MM.1S (cell line): Measurements from ENCODE around the gene EZH2.

Experiments used
- DNase-seq: peaks from one replicate; pipeline ENCODE4 v3.0.0-alpha.2; 2015
- H2AFZ ChIP-seq: fragments of 300-600 bp; sonication (generic); 2 replicates; pipeline ENCODE4 v1.6.0; 2016; ENCODE audit warnings: antibody characterized with exemption, low read length
- H3F3A ChIP-seq: fragments of 300-600 bp; sonication (generic); 2 replicates; pipeline ENCODE4 v1.6.1; 2016; ENCODE audit warnings: mild to moderate bottlenecking, antibody characterized with exemption, low read length, moderate library complexity, mixed read lengths; ENCODE audit not compliant: insufficient read depth
- H3K27ac ChIP-seq: fragments of 300-600 bp; sonication (generic); 2 replicates; pipeline ENCODE4 v1.5.1; 2016; ENCODE audit warnings: mild to moderate bottlenecking, low read length
- H3K27me3 ChIP-seq: fragments of 300-600 bp; sonication (generic); replicated peaks from 2 replicates; pipeline ENCODE4 v1.6.0; 2016; ENCODE audit warnings: low read length; ENCODE audit not compliant: insufficient read depth
- H3K36me3 ChIP-seq: fragments of 300-600 bp; sonication (generic); replicated peaks from 2 replicates; pipeline ENCODE4 v1.6.1; 2016; ENCODE audit warnings: mild to moderate bottlenecking, low read length, mixed read lengths; ENCODE audit not compliant: insufficient read depth
- H3K4me1 ChIP-seq: fragments of 300-600 bp; sonication (generic); 2 replicates; pipeline ENCODE4 v1.6.1; 2016; ENCODE audit warnings: low read length, mixed read lengths
- H3K4me2 ChIP-seq: fragments of 300-600 bp; sonication (generic); 2 replicates; pipeline ENCODE4 v1.6.0; 2016; ENCODE audit warnings: low read depth, low read length
- H3K4me3 ChIP-seq: fragments of 300-600 bp; sonication (generic); 2 replicates; pipeline ENCODE4 v1.5.1; 2016; ENCODE audit warnings: low read length, mixed read lengths
- H3K79me2 ChIP-seq: fragments of 300-600 bp; sonication (generic); 2 replicates; pipeline ENCODE4 v1.6.1; 2016; ENCODE audit warnings: mixed run types, low read length, mixed read lengths
- H3K9ac ChIP-seq: fragments of 300-600 bp; sonication (generic); 2 replicates; pipeline ENCODE4 v1.6.1; 2016; ENCODE audit warnings: low read length, mixed read lengths
- H3K9me2 ChIP-seq: fragments of 300-600 bp; sonication (generic); replicated peaks from 2 replicates; pipeline ENCODE4 v1.6.1; 2016; ENCODE audit warnings: mild to moderate bottlenecking, low read length, mixed read lengths; ENCODE audit not compliant: insufficient read depth
- H3K9me3 ChIP-seq: fragments of 300-600 bp; sonication (generic); replicated peaks from 2 replicates; pipeline ENCODE4 v1.6.1; 2016; ENCODE audit warnings: mild to moderate bottlenecking, low read length, mixed read lengths; ENCODE audit not compliant: insufficient read depth
- H4K20me1 ChIP-seq: fragments of 300-600 bp; sonication (generic); 2 replicates; pipeline ENCODE4 v1.6.1; 2016; ENCODE audit warnings: mild to moderate bottlenecking, low read length, moderate library complexity, mixed read lengths; ENCODE audit not compliant: insufficient read depth
- EZH2 ChIP-seq: fragments of 300-600 bp; sonication (generic); optimal IDR thresholded peaks from 2 replicates; pipeline ENCODE3; 2017; ENCODE audit warnings: low read depth, mild to moderate bottlenecking, antibody characterized with exemption, low read length, mixed read lengths
- EZH2phosphoT487 ChIP-seq: fragments of 300-600 bp; sonication (generic); IDR thresholded peaks from 2 replicates; pipeline ENCODE4 v1.6.1; 2018; ENCODE audit warnings: antibody characterized with exemption, low read length
- TF ChIP-seq, protein P1 (sequence below): fragments of 300-600 bp; sonication (generic); IDR thresholded peaks from 2 replicates; pipeline ENCODE4 v1.5.1; 2016; ENCODE audit warnings: antibody characterized with exemption, low read length, mixed read lengths

EZH2 gene

DNA sequence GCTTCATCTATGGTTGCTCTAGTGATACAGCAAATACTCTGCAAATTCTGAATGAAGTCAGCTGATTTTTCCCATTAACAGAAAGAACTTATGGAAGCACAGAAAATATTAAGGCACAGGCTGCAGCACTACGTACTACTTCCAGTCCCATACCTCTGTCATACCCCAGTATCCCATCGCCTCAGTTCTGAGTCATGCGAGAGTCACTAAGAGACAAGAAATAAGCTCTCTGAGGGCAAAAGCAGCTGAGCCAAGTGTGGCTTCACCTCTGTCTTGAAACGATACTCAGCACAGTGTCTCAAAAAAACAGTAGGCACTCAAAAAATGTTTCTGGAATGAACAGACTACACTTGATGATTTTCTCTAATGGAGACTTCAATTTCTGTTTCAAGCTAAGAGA, 48.2 kb downstream of the EZH2 start:
- TF ChIP-seq EZH2 (no peak), EZH2phosphoT487 (no peak)
- TF ChIP-seq, protein P1, sequence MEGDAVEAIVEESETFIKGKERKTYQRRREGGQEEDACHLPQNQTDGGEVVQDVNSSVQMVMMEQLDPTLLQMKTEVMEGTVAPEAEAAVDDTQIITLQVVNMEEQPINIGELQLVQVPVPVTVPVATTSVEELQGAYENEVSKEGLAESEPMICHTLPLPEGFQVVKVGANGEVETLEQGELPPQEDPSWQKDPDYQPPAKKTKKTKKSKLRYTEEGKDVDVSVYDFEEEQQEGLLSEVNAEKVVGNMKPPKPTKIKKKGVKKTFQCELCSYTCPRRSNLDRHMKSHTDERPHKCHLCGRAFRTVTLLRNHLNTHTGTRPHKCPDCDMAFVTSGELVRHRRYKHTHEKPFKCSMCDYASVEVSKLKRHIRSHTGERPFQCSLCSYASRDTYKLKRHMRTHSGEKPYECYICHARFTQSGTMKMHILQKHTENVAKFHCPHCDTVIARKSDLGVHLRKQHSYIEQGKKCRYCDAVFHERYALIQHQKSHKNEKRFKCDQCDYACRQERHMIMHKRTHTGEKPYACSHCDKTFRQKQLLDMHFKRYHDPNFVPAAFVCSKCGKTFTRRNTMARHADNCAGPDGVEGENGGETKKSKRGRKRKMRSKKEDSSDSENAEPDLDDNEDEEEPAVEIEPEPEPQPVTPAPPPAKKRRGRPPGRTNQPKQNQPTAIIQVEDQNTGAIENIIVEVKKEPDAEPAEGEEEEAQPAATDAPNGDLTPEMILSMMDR, result no peak
- no peaks in the 10 kb centered on the region for H3K36me3 ChIP-seq
- H3K79me2 ChIP-seq, result peaks cover 94% of the 10 kb centered on the region
- peaks cover 19% of the 10 kb centered on the region for H3K4me1 ChIP-seq
- no peak overlapping the region for H2AFZ ChIP-seq
- H3K4me2 ChIP-seq, result no peak overlapping the region
- H3K9me3 ChIP-seq, result no peaks in the 10 kb centered on the region
- no peak overlapping the region for H3K27ac ChIP-seq
- H3K9ac ChIP-seq, result no peak overlapping the region
- H3K9me2 ChIP-seq, result no peaks in the 10 kb centered on the region
- DNase-seq, result no peak
- H3K4me3 ChIP-seq, result no peak overlapping the region
- no peaks in the 10 kb centered on the region for H3K27me3 ChIP-seq
- peaks cover 4% of the 10 kb centered on the region; the same call in 1 of the 2 replicates for H4K20me1 ChIP-seq
- peaks cover 17% of the 10 kb centered on the region for H3F3A ChIP-seq

DNA sequence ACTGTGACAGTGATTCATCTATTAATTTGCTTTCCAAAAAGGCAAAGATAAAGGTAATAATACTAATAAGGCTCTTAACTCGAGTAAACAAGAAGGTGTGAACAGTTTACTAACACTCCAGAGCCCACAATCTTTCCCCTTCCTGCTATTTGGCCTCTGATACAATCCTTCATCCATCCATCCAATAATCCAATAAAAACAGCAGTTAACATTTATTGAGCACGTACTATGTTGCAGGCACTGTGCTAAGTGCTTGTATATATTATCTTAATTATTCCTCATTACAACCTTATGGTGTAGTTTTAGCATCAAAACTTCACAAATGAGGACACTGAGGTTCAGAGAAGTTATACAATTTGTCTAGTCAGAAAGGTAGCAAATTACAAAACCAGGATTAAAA, 49.5 kb downstream of the EZH2 start:
- no peak overlapping the region for H3K9ac ChIP-seq
- H2AFZ ChIP-seq, result no peak overlapping the region
- peaks cover 6% of the 10 kb centered on the region for H3F3A ChIP-seq
- peaks cover 95% of the 10 kb centered on the region for H3K79me2 ChIP-seq
- H3K27me3 ChIP-seq, result no peaks in the 10 kb centered on the region
- TF ChIP-seq EZH2 (no peak), EZH2phosphoT487 (no peak)
- TF ChIP-seq, protein P1, result no peak
- H4K20me1 ChIP-seq, result peaks cover 4% of the 10 kb centered on the region; the same call in 1 of the 2 replicates
- H3K4me3 ChIP-seq, result no peak overlapping the region
- no peaks in the 10 kb centered on the region for H3K9me3 ChIP-seq
- H3K4me1 ChIP-seq, result peaks cover 9% of the 10 kb centered on the region
- H3K36me3 ChIP-seq, result no peaks in the 10 kb centered on the region; the same call in 1 of the 2 replicates
- no peak overlapping the region for H3K4me2 ChIP-seq
- no peaks in the 10 kb centered on the region for H3K9me2 ChIP-seq
- no peak overlapping the region for H3K27ac ChIP-seq
- DNase-seq, result no peak

DNA sequence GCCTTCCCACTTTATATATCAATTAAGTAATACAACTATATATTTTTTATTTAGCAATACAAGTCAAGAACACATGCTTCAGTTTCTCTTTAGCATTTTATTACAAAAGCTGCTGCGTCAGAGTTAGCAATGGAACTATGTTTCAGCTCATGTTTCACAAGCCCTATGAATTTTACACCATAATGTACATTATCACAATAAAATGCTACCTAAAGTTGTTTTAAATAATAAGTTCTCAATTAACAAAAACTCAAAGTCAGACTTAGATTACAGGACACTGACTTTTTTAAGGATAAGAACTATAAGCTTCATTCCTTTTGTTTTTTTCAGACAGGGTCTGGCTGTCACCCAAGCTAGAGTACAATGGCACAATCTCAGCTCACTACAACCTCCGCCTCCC, 52.3 kb downstream of the EZH2 start:
- H2AFZ ChIP-seq, result no peak overlapping the region
- TF ChIP-seq EZH2phosphoT487 (no peak), EZH2 (no peak)
- TF ChIP-seq, protein P1, result no peak
- H3K9me3 ChIP-seq, result no peaks in the 10 kb centered on the region
- no peaks in the 10 kb centered on the region for H3K4me1 ChIP-seq
- no peak overlapping the region for H3K4me3 ChIP-seq
- H3K9ac ChIP-seq, result no peak overlapping the region
- H3K27ac ChIP-seq, result no peak overlapping the region
- no peaks in the 10 kb centered on the region for H3K9me2 ChIP-seq
- H3K27me3 ChIP-seq, result no peaks in the 10 kb centered on the region
- H3F3A ChIP-seq, result no peaks in the 10 kb centered on the region
- no peaks in the 10 kb centered on the region; the same call in 1 of the 2 replicates for H3K36me3 ChIP-seq
- peaks cover 78% of the 10 kb centered on the region for H3K79me2 ChIP-seq
- H3K4me2 ChIP-seq, result no peak overlapping the region
- H4K20me1 ChIP-seq, result peaks cover 4% of the 10 kb centered on the region; the same call in 1 of the 2 replicates
- DNase-seq, result no peak
